ENCODE results near the gene ATP1A4.

DNA sequence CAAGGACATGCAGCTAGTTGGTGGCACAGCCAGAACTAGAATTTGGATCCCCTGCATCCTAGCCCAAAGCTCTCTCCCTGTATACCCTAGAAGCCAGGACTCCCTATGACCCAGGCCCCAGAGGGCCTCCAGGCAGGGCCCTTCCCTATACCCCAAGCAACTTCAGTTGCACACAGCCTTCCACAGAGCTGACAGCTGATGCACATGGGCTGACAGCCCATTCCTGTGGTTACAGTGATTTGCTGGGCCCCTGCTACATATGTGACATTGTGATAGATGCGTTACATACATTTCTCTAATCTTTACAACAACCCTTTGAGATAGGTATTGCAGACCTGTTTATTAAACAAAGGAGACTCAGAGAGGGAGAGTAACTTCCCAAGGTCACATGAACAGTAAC lies 30.0 kb upstream of the ATP1A4 start:
- no peak for TF ChIP-seq EZH2 (IDR thresholded peaks at IDR 0.05; ENCODE audit: low read length, missing control alignments)
- TF ChIP-seq, protein P1, sequence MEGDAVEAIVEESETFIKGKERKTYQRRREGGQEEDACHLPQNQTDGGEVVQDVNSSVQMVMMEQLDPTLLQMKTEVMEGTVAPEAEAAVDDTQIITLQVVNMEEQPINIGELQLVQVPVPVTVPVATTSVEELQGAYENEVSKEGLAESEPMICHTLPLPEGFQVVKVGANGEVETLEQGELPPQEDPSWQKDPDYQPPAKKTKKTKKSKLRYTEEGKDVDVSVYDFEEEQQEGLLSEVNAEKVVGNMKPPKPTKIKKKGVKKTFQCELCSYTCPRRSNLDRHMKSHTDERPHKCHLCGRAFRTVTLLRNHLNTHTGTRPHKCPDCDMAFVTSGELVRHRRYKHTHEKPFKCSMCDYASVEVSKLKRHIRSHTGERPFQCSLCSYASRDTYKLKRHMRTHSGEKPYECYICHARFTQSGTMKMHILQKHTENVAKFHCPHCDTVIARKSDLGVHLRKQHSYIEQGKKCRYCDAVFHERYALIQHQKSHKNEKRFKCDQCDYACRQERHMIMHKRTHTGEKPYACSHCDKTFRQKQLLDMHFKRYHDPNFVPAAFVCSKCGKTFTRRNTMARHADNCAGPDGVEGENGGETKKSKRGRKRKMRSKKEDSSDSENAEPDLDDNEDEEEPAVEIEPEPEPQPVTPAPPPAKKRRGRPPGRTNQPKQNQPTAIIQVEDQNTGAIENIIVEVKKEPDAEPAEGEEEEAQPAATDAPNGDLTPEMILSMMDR (conservative IDR thresholded peaks at IDR 0.05 in 1 of 2, IDR thresholded peaks at IDR 0.05 in 1 of 2; ENCODE audit: low read depth in 1 of 2, low read length in 2 of 2), result no peak

All from fibroblast of lung (primary cell).